ENCODE results near the gene SLC38A10.

GRCh38 chr17:81332914-81333528 lies 37.9 kb upstream of the SLC38A10 start:
- TF ChIP-seq POLR2A (IDR thresholded peaks at IDR 0.05; ENCODE audit: low read length) (no peak), GATA1 (IDR thresholded peaks at IDR 0.05; ENCODE audit: low read depth, low read length) (no peak)
